HG03060 (cell line): ENCODE measurements around the gene REXO4.
"Not testable (repeated sequence)": the region's sequence is repeated elsewhere in the genome, so short reads cannot be mapped to it uniquely, and the experiment has no call there.

Experiments used
- ATAC-seq: cut with Tn5 transposase; IDR thresholded peaks from one replicate; pipeline ENCODE4 v1.9.1; 2021; ENCODE audit warnings: low read depth, moderate number of reproducible peaks; ENCODE audit not compliant: unreplicated experiment

Gene REXO4

GRCh38 chr9:133423216-133423615 is 5.4 kb upstream of the REXO4 start:
- no peak for ATAC-seq

- ATAC-seq: no peak
These were observed 4.1 kb upstream of the REXO4 start, which contains the start of gene ADAMTS13 for GRCh38 chr9:133421615-133422542. Gene ADAMTS13, plus strand, starts transcription at chr9:133422367. Its CDS starts 77 bp downstream, at chr9:133422444.

- no peak for ATAC-seq
These were observed 2.6 kb upstream of the REXO4 start for GRCh38 chr9:133420392-133420827.

GRCh38 chr9:133419005-133419404 is 1.2 kb upstream of the REXO4 start:
- no peak for ATAC-seq

- ATAC-seq: no peak
These were observed 2.6 kb downstream of the REXO4 start for GRCh38 chr9:133415170-133415569.

GRCh38 chr9:133408042-133408441 is 9.8 kb downstream of the REXO4 start:
- no peak for ATAC-seq

GRCh38 chr9:133406480-133407307 is 11.1 kb downstream of the REXO4 start:
- ATAC-seq: no peak

GRCh38 chr9:133405508-133406438 is 12.0 kb downstream of the REXO4 start:
- no peak for ATAC-seq

- no peak for ATAC-seq
These were observed 13.3 kb downstream of the REXO4 start for GRCh38 chr9:133404454-133405002.

- ATAC-seq: no peak
These were observed 13.9 kb downstream of the REXO4 start for GRCh38 chr9:133403766-133404453.

GRCh38 chr9:133402689-133403088 is 15.1 kb downstream of the REXO4 start:
- no peak for ATAC-seq

- ATAC-seq: no peak
These were observed 16.2 kb downstream of the REXO4 start for GRCh38 chr9:133401588-133401987.

GRCh38 chr9:133400292-133400691 is 17.5 kb downstream of the REXO4 start:
- no peak for ATAC-seq

- no peak for ATAC-seq
These were observed 19.9 kb downstream of the REXO4 start for GRCh38 chr9:133397895-133398294.

- no peak for ATAC-seq
These were observed 20.4 kb downstream of the REXO4 start for GRCh38 chr9:133397370-133397769.

GRCh38 chr9:133396952-133397351 is 20.9 kb downstream of the REXO4 start:
- ATAC-seq: no peak

GRCh38 chr9:133394687-133395271 is 23.0 kb downstream of the REXO4 start:
- ATAC-seq: no peak

- no peak for ATAC-seq
These were observed 24.4 kb downstream of the REXO4 start for GRCh38 chr9:133393399-133393798.

GRCh38 chr9:133392308-133392707 is 25.5 kb downstream of the REXO4 start:
- ATAC-seq: not testable (repeated sequence)
